Naive thymus-derived CD4-positive, alpha-beta T cell (primary cell): ENCODE data around the gene CDH4. TPM values are rescaled to one million over a fixed set of nuclear protein-coding genes. Genes with fewer than 3 reads are reported as not detected.
A peak's percentile ranks its signal among the peaks of the same experiment; 100 is the strongest.

Experiments
- ATAC-seq: fragments of 150-1000 bp; cut with Tn5 transposase; 2 replicates; pipeline ENCODE4 v1.10.0; 2021; ENCODE audit warnings: mild to moderate bottlenecking, moderate library complexity
- CTCF ChIA-PET: fragments of 350-600 bp; sonication (Branson Sonifier 250); formaldehyde crosslinking; loops from one replicate; lab custom pipeline; 2021; ENCODE audit warnings: antibody characterized with exemption; lab: Charles Lee
- POLR2A ChIA-PET: fragments of 350-600 bp; sonication (Branson Sonifier 250); formaldehyde crosslinking; loops from one replicate; lab custom pipeline; 2021; ENCODE audit warnings: antibody characterized with exemption, inconsistent platforms; lab: Charles Lee
- DNase-seq, 9 donors: peaks; one replicate each; pipeline versions ENCODE4 v3.0.0 to v3.0.0-alpha.2; 2020 to 2022; ENCODE audit warnings: mixed read lengths in 1 of 9
- H3K27ac ChIP-seq: one replicate; pipeline ENCODE4 v1.7.0; 2013; ENCODE audit warnings: mild to moderate bottlenecking, low read depth, low read length, moderate library complexity
- H3K27me3 ChIP-seq, 2 donors: one replicate each; pipeline ENCODE4 v1.7.0; 2013; ENCODE audit warnings: low read length in 2 of 2, mild to moderate bottlenecking in 2 of 2, moderate library complexity in 2 of 2; ENCODE audit not compliant: control insufficient read depth in 2 of 2, insufficient read depth in 2 of 2
- H3K36me3 ChIP-seq, 3 experiments: 1 replicate in 2 of 3; 2 replicates in 1 of 3; pipeline ENCODE4 v1.7.0; 2013; ENCODE audit warnings: low read length in 3 of 3, mild to moderate bottlenecking in 3 of 3, moderate library complexity in 1 of 3; ENCODE audit not compliant: insufficient read depth in 3 of 3, control insufficient read depth in 2 of 3
- H3K4me1 ChIP-seq, 2 donors: one replicate each; pipeline ENCODE4 v1.7.0; 2013; ENCODE audit warnings: low read length in 2 of 2, mild to moderate bottlenecking in 2 of 2, moderate library complexity in 1 of 2; ENCODE audit not compliant: control insufficient read depth in 2 of 2, insufficient read depth in 2 of 2
- H3K4me3 ChIP-seq: 2 replicates; pipeline ENCODE4 v1.7.0; 2013; ENCODE audit warnings: mild to moderate bottlenecking, low read length
- H3K9me3 ChIP-seq, 3 experiments: 1 replicate in 2 of 3; 2 replicates in 1 of 3; pipeline ENCODE4 v1.7.0; 2013; ENCODE audit warnings: low read length in 3 of 3; ENCODE audit not compliant: control insufficient read depth in 2 of 3
- H3K27ac Mint-ChIP-seq, 9 donors: one replicate each; pipeline ENCODE4 v1.8.0; 2020 to 2022; ENCODE audit warnings: mixed read lengths in 9 of 9, mild to moderate bottlenecking in 8 of 9, moderate library complexity in 5 of 9, inconsistent platforms in 2 of 9
- H3K27me3 Mint-ChIP-seq, 5 donors: one replicate each; pipeline ENCODE4 v1.8.0; 2021 to 2022; ENCODE audit warnings: mixed read lengths in 5 of 5, mild to moderate bottlenecking in 1 of 5
- H3K36me3 Mint-ChIP-seq, 5 donors: one replicate each; pipeline ENCODE4 v1.8.0; 2020 to 2022; ENCODE audit warnings: mixed read lengths in 5 of 5, mild to moderate bottlenecking in 3 of 5, inconsistent platforms in 1 of 5
- H3K4me1 Mint-ChIP-seq, 7 donors: one replicate each; pipeline ENCODE4 v1.8.0; 2020 to 2022; ENCODE audit warnings: mixed read lengths in 7 of 7, mild to moderate bottlenecking in 3 of 7, inconsistent platforms in 1 of 7
- H3K4me3 Mint-ChIP-seq, 10 donors: one replicate each; pipeline ENCODE4 v1.8.0; 2020 to 2022; ENCODE audit warnings: mild to moderate bottlenecking in 10 of 10, mixed read lengths in 10 of 10, moderate library complexity in 6 of 10, inconsistent platforms in 2 of 10
- H3K9me3 Mint-ChIP-seq, 11 donors: one replicate each; pipeline ENCODE4 v1.8.0; 2020 to 2022; ENCODE audit warnings: mixed read lengths in 11 of 11, mild to moderate bottlenecking in 4 of 11, inconsistent platforms in 1 of 11, moderate library complexity in 1 of 11
- intact Hi-C, 2 donors: fragments of 100-400 bp; cut with micrococcal nuclease; formaldehyde crosslinking; loops; one replicate each; pipeline ENCODE4 v1.15.1; 2023
- polyA plus RNA-seq, 2 donors: library from polyadenylated mRNA; unstranded; fragments of 300-500 nt; fragmentation: Illumina TruSeq; gene quantifications; one replicate each; pipeline ENCODE4 v1.2.3, GENCODE V29; 2021
- total RNA-seq, 6 experiments: library from RNA in 5 of 6; stranded (reverse) in 5 of 6; gene quantifications; 1 replicate in 5 of 6; 2 replicates in 1 of 6; pipeline ENCODE4 v1.2.3 and lab custom pipeline; 2021 to 2026

The CDH4 gene
- total and polyA plus RNA-seq, 7 experiments from 2014 or later: 0.05 to 0.43 (median 0.14) TPM; not detected in 1

DNA sequence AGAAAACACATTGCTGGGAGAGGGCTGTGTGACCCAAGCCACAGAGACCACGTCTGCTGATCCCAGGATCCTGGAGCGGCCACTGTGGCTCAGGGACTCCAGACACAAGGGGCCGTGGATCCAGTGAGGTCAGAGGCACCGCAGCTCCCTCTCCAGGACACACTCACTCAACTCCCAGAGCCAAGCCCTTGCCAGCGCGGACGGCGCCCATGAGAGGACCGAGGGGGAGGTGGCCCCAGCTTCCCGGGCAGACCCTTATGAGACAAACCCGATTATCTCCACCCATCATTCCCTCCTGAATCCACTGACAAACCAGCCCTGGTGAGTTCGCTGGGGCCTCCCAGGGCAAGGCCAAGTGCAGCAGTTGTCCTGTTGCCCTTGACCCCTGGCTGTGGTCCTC, 612.4 kb downstream of the CDH4 start:
- ChIA-PET POLR2A (no interaction called here), CTCF (no interaction called here)
- H3K9me3 ChIP-seq: peaks cover 0 to 21% (median 8%) of the 10 kb centered on the region in 3 experiments
- H3K27ac ChIP-seq: no peak overlapping the region
- no peak for DNase-seq
- no peak for ATAC-seq
- Mint-ChIP-seq H3K27me3 (peaks cover 0 to 25% (median 4%) of the 10 kb centered on the region in 5 donors), H3K36me3 (peaks cover 0 to 5% (median 3%) of the 10 kb centered on the region in 5 donors), H3K9me3 (peaks cover 4 to 18% (median 11%) of the 10 kb centered on the region in 11 donors), H3K4me3 (no peak overlapping the region), H3K4me1 (peaks cover 0 to 2% (median 0%) of the 10 kb centered on the region in 7 donors), H3K27ac (no peak overlapping the region)
- intact Hi-C loops: no loop called here
- no peaks in the 10 kb centered on the region for H3K27me3 ChIP-seq
- H3K36me3 ChIP-seq: no peaks in the 10 kb centered on the region
- H3K4me3 ChIP-seq: no peak overlapping the region
- no peaks in the 10 kb centered on the region for H3K4me1 ChIP-seq

GRCh38 chr20:61865353-61865752, 613.3 kb downstream of the CDH4 start:
- Histone ChIP-seq H3K9me3 (peaks cover 0 to 21% (median 8%) of the 10 kb centered on the region in 3 experiments), H3K27me3 (no peaks in the 10 kb centered on the region), H3K36me3 (no peaks in the 10 kb centered on the region), H3K27ac (no peak overlapping the region), H3K4me3 (no peak overlapping the region), H3K4me1 (no peaks in the 10 kb centered on the region)
- Mint-ChIP-seq H3K9me3 (peaks cover 4 to 18% (median 11%) of the 10 kb centered on the region in 11 donors), H3K4me1 (peaks cover 0 to 2% (median 0%) of the 10 kb centered on the region in 7 donors), H3K4me3 (no peak overlapping the region), H3K27ac (peak overlapping the region in 1 of 9 donors; percentile 40), H3K27me3 (peaks cover 0 to 19% (median 4%) of the 10 kb centered on the region in 5 donors), H3K36me3 (peaks cover 0 to 5% (median 3%) of the 10 kb centered on the region in 5 donors)
- ATAC-seq (no peak), DNase-seq (no peak)
- POLR2A ChIA-PET: no interaction called here
- intact Hi-C loops: no loop called here
- CTCF ChIA-PET: no interaction called here

- intact Hi-C loops: no loop called here
- DNase-seq (no peak), ATAC-seq (no peak)
- CTCF ChIA-PET: no interaction called here
- H3K27ac ChIP-seq: no peak overlapping the region
- no peak overlapping the region for H3K4me3 ChIP-seq
- Mint-ChIP-seq H3K9me3 (peaks cover 4 to 18% (median 11%) of the 10 kb centered on the region in 11 donors), H3K4me1 (peaks cover 0 to 2% (median 0%) of the 10 kb centered on the region in 7 donors), H3K27me3 (peaks cover 0 to 14% (median 4%) of the 10 kb centered on the region in 5 donors), H3K27ac (no peak overlapping the region), H3K36me3 (peaks cover 0 to 5% (median 3%) of the 10 kb centered on the region in 5 donors), H3K4me3 (no peak overlapping the region)
- no peaks in the 10 kb centered on the region for H3K4me1 ChIP-seq
- no peaks in the 10 kb centered on the region for H3K36me3 ChIP-seq
- no peaks in the 10 kb centered on the region for H3K27me3 ChIP-seq
- POLR2A ChIA-PET: no interaction called here
- H3K9me3 ChIP-seq: peaks cover 0 to 21% (median 8%) of the 10 kb centered on the region in 3 experiments
Observed at GRCh38 chr20:61866165-61866564, 614.1 kb downstream of the CDH4 start.

DNA sequence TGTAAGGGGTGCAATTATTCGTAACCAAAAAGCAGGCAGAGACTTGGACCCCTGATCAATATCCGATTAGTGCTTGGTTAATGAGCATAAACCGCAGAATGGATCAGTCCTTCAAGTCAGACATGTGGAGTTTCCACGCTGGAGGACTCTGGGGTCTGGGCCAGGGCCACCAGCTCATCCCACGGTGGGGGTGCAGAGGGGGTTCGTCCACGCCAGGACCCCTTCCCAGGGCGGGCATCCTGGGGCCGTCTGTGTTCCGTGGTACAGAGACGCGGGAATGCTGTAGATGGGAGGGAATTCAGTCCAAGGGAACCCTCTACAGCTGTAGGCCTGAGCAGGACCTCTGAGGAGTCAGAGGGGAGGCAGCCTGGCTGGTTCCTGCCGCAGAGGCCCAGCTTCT, 615.9 kb downstream of the CDH4 start:
- Mint-ChIP-seq H3K4me3 (no peak overlapping the region), H3K36me3 (peaks cover 0 to 5% (median 3%) of the 10 kb centered on the region in 5 donors), H3K27ac (no peak overlapping the region), H3K4me1 (no peaks in the 10 kb centered on the region), H3K27me3 (peaks cover 0 to 13% (median 0%) of the 10 kb centered on the region in 5 donors), H3K9me3 (peaks cover 4 to 18% (median 11%) of the 10 kb centered on the region in 11 donors)
- no peak overlapping the region for H3K4me3 ChIP-seq
- POLR2A ChIA-PET: no interaction called here
- H3K27me3 ChIP-seq: no peaks in the 10 kb centered on the region
- no peak for ATAC-seq
- intact Hi-C loops: no loop called here
- H3K36me3 ChIP-seq: no peaks in the 10 kb centered on the region
- H3K4me1 ChIP-seq: no peaks in the 10 kb centered on the region
- no peak for DNase-seq
- H3K9me3 ChIP-seq: peaks cover 0 to 21% (median 8%) of the 10 kb centered on the region in 3 experiments
- CTCF ChIA-PET: no interaction called here
- H3K27ac ChIP-seq: no peak overlapping the region

- H3K4me1 ChIP-seq: no peaks in the 10 kb centered on the region
- H3K36me3 Mint-ChIP-seq: peaks cover 0 to 5% (median 3%) of the 10 kb centered on the region in 5 donors
- H3K4me1 Mint-ChIP-seq: no peaks in the 10 kb centered on the region
- H3K27me3 Mint-ChIP-seq: peaks cover 0 to 13% (median 0%) of the 10 kb centered on the region in 5 donors
- H3K36me3 ChIP-seq: no peaks in the 10 kb centered on the region
- no peak overlapping the region for H3K27ac Mint-ChIP-seq
- ChIA-PET CTCF (no interaction called here), POLR2A (no interaction called here)
- DNase-seq (no peak), ATAC-seq (no peak)
- H3K9me3 Mint-ChIP-seq: peaks cover 4 to 18% (median 11%) of the 10 kb centered on the region in 11 donors
- no peaks in the 10 kb centered on the region for H3K27me3 ChIP-seq
- H3K4me3 ChIP-seq: no peak overlapping the region
- H3K27ac ChIP-seq: no peak overlapping the region
- H3K9me3 ChIP-seq: peaks cover 0 to 21% (median 8%) of the 10 kb centered on the region in 3 experiments
- no peak overlapping the region for H3K4me3 Mint-ChIP-seq
- intact Hi-C loops: no loop called here
Observed at GRCh38 chr20:61868466-61869090, 616.5 kb downstream of the CDH4 start.

- no peaks in the 10 kb centered on the region for H3K27me3 ChIP-seq
- no peaks in the 10 kb centered on the region for H3K4me1 ChIP-seq
- Mint-ChIP-seq H3K9me3 (peaks cover 4 to 14% (median 11%) of the 10 kb centered on the region in 11 donors), H3K4me1 (no peaks in the 10 kb centered on the region), H3K27ac (no peak overlapping the region), H3K36me3 (peaks cover 0 to 5% (median 3%) of the 10 kb centered on the region in 5 donors), H3K4me3 (no peak overlapping the region), H3K27me3 (peaks cover 0 to 13% (median 0%) of the 10 kb centered on the region in 5 donors)
- DNase-seq (no peak), ATAC-seq (no peak)
- ChIA-PET POLR2A (no interaction called here), CTCF (no interaction called here)
- no peak overlapping the region for H3K4me3 ChIP-seq
- H3K36me3 ChIP-seq: no peaks in the 10 kb centered on the region
- H3K9me3 ChIP-seq: peaks cover 0 to 11% (median 8%) of the 10 kb centered on the region in 3 experiments
- intact Hi-C loops: no loop called here
- H3K27ac ChIP-seq: no peak overlapping the region
Observed at GRCh38 chr20:61869750-61870507, 617.9 kb downstream of the CDH4 start.
